WI38 (cell line): ENCODE data around the gene CDK5R1.
"Not testable (repeated sequence)": the region's sequence is repeated elsewhere in the genome, so short reads cannot be mapped to it uniquely, and the experiment has no call there.

Experiments
- H3K4me3 ChIP-seq: 2 replicates; pipeline ENCODE4 v1.5.1; 2011; ENCODE audit warnings: low read depth, mild to moderate bottlenecking, control low read depth, low read length
- CTCF ChIP-seq: IDR thresholded peaks from 2 replicates; pipeline ENCODE4 v1.5.1; 2012; ENCODE audit warnings: low read depth, mild to moderate bottlenecking, control low read depth, low read length

The CDK5R1 gene

GRCh38 chr17:32445497-32445896 is 41.3 kb upstream of the CDK5R1 start:
- TF ChIP-seq CTCF = no peak

GRCh38 chr17:32445971-32446370 is 40.8 kb upstream of the CDK5R1 start:
- TF ChIP-seq CTCF = no peak
- H3K4me3 ChIP-seq = peak overlapping the region; percentile 97

More at GRCh38 chr17:32445497-32445896, 41.3 kb upstream of the CDK5R1 start:
- H3K4me3 ChIP-seq = peak overlapping the region; percentile 97

GRCh38 chr17:32446949-32447348 is 39.8 kb upstream of the CDK5R1 start:
- TF ChIP-seq CTCF = no peak
- no peak overlapping the region for H3K4me3 ChIP-seq

GRCh38 chr17:32449963-32450362 is 36.8 kb upstream of the CDK5R1 start:
- TF ChIP-seq CTCF = no peak
- no peak overlapping the region for H3K4me3 ChIP-seq

GRCh38 chr17:32450379-32450778 is 36.4 kb upstream of the CDK5R1 start:
- H3K4me3 ChIP-seq = not testable (repeated sequence)

GRCh38 chr17:32451879-32452278 is 34.9 kb upstream of the CDK5R1 start:
- TF ChIP-seq CTCF = no peak
- H3K4me3 ChIP-seq = no peak overlapping the region

- TF ChIP-seq CTCF = no peak
- no peak overlapping the region for H3K4me3 ChIP-seq
Observed at GRCh38 chr17:32452281-32452680, 34.5 kb upstream of the CDK5R1 start.

- no peak for TF ChIP-seq CTCF
- H3K4me3 ChIP-seq = no peak overlapping the region
Observed at GRCh38 chr17:32453370-32453769, 33.4 kb upstream of the CDK5R1 start.
